Measurements from ENCODE around the gene PFDN4.

PFDN4 gene

GRCh38 chr20:54201268-54201846 lies 6.5 kb upstream of the PFDN4 start:
- TF ChIP-seq CTCF (IDR thresholded peaks at IDR 0.05; ENCODE audit: low read depth, low read length, missing control alignments), result no peak
- no peak overlapping the region for H3K4me3 ChIP-seq (replicated peaks; ENCODE audit: low read depth, low read length)
- no peak for DNase-seq (ENCODE audit: extremely low read depth, low read depth)

GRCh38 chr20:54203281-54203680 lies 4.6 kb upstream of the PFDN4 start:
- no peak for DNase-seq (ENCODE audit: extremely low read depth, low read depth)
- no peak for TF ChIP-seq CTCF (IDR thresholded peaks at IDR 0.05; ENCODE audit: low read depth, low read length, missing control alignments)
- H3K4me3 ChIP-seq (replicated peaks; ENCODE audit: low read depth, low read length), result no peak overlapping the region

- TF ChIP-seq CTCF (IDR thresholded peaks at IDR 0.05; ENCODE audit: low read depth, low read length, missing control alignments), result no peak
- no peak for DNase-seq (ENCODE audit: extremely low read depth, low read depth)
- H3K4me3 ChIP-seq (replicated peaks; ENCODE audit: low read depth, low read length), result no peak overlapping the region
Measured at GRCh38 chr20:54204063-54204462, 3.8 kb upstream of the PFDN4 start.

- no peak overlapping the region for H3K4me3 ChIP-seq (replicated peaks; ENCODE audit: low read depth, low read length)
- no peak for DNase-seq (ENCODE audit: extremely low read depth, low read depth)
- TF ChIP-seq CTCF (IDR thresholded peaks at IDR 0.05; ENCODE audit: low read depth, low read length, missing control alignments), result no peak
Measured at GRCh38 chr20:54204481-54204880, 3.4 kb upstream of the PFDN4 start.

- H3K4me3 ChIP-seq (replicated peaks; ENCODE audit: low read depth, low read length), result no peak overlapping the region
- DNase-seq (ENCODE audit: extremely low read depth, low read depth), result no peak
- no peak for TF ChIP-seq CTCF (IDR thresholded peaks at IDR 0.05; ENCODE audit: low read depth, low read length, missing control alignments)
Measured at GRCh38 chr20:54205450-54205849, 2.4 kb upstream of the PFDN4 start.

GRCh38 chr20:54207053-54207742 lies 689 bp upstream of the PFDN4 start:
- TF ChIP-seq CTCF (IDR thresholded peaks at IDR 0.05; ENCODE audit: low read depth, low read length, missing control alignments), result no peak
- no peak for DNase-seq (ENCODE audit: extremely low read depth, low read depth)
- peak overlapping the region; percentile 94 for H3K4me3 ChIP-seq (replicated peaks; ENCODE audit: low read depth, low read length)

All from HFF-Myc (cell line).